Mesendoderm (in vitro differentiated cells): ENCODE results near the gene CEPT1.

Experiments used
- DNase-seq: peaks from one replicate; pipeline ENCODE4 v3.0.0; 2013
- H2AK5ac ChIP-seq: 2 replicates; pipeline ENCODE4 v1.6.1; 2013; ENCODE audit warnings: low read length, inconsistent platforms
- H2BK120ac ChIP-seq: 2 replicates; pipeline ENCODE4 v1.6.1; 2013; ENCODE audit warnings: low read depth, mild to moderate bottlenecking, low read length, moderate library complexity, mixed read lengths
- H2BK15ac ChIP-seq: replicated peaks from 2 replicates; pipeline ENCODE4 v1.6.1; 2013; ENCODE audit warnings: low read depth, mild to moderate bottlenecking, moderate library complexity
- H2BK5ac ChIP-seq: 2 replicates; pipeline ENCODE4 v1.6.1; 2013; ENCODE audit warnings: low read length, inconsistent platforms
- H3K18ac ChIP-seq: 2 replicates; pipeline ENCODE4 v1.6.1; 2013; ENCODE audit warnings: mild to moderate bottlenecking, low read length, mixed read lengths
- H3K23ac ChIP-seq: one replicate; pipeline ENCODE4 v1.6.1; 2013; ENCODE audit warnings: low read length
- H3K27ac ChIP-seq: 2 replicates; pipeline ENCODE4 v1.5.1; 2013; ENCODE audit warnings: low read depth, mild to moderate bottlenecking, inconsistent platforms, low read length, moderate library complexity
- H3K27me3 ChIP-seq: 2 replicates; pipeline ENCODE4 v1.6.1; 2013; ENCODE audit warnings: low read length, control low read depth, mild to moderate bottlenecking, inconsistent platforms; ENCODE audit not compliant: insufficient read depth, poor library complexity
- H3K36me3 ChIP-seq: 2 replicates; pipeline ENCODE4 v1.6.1; 2013; ENCODE audit warnings: low read length, inconsistent platforms; ENCODE audit not compliant: control insufficient read depth, insufficient read depth
- H3K4ac ChIP-seq: one replicate; pipeline ENCODE4 v1.6.1; 2013; ENCODE audit warnings: low read depth, mild to moderate bottlenecking, low read length, moderate library complexity
- H3K4me1 ChIP-seq: 2 replicates; pipeline ENCODE4 v1.6.1; 2013; ENCODE audit warnings: low read depth, low read length, inconsistent platforms; ENCODE audit not compliant: control insufficient read depth
- H3K4me2 ChIP-seq: 2 replicates; pipeline ENCODE4 v1.6.1; 2013; ENCODE audit warnings: low read length
- H3K4me3 ChIP-seq: 2 replicates; pipeline ENCODE4 v1.5.1; 2013; ENCODE audit warnings: mild to moderate bottlenecking, low read length
- H3K56ac ChIP-seq: one replicate; pipeline ENCODE4 v1.6.1; 2013; ENCODE audit warnings: low read length
- H3K79me1 ChIP-seq: 2 replicates; pipeline ENCODE4 v1.6.1; 2013; ENCODE audit warnings: low read length, inconsistent platforms
- H3K79me2 ChIP-seq: 2 replicates; pipeline ENCODE4 v1.6.1; 2013; ENCODE audit warnings: mild to moderate bottlenecking, low read length; ENCODE audit not compliant: control insufficient read depth, insufficient read depth
- H3K9ac ChIP-seq: 2 replicates; pipeline ENCODE4 v1.6.1; 2013; ENCODE audit warnings: low read length, inconsistent platforms
- H4K5ac ChIP-seq: one replicate; pipeline ENCODE4 v1.6.1; 2013; ENCODE audit warnings: low read length
- H4K8ac ChIP-seq: one replicate; pipeline ENCODE4 v1.6.1; 2013; ENCODE audit warnings: low read depth, mild to moderate bottlenecking, control low read depth, low read length, moderate library complexity
- WGBS: extraction: QIAGEN DNeasy Blood & Tissue Kit; methylation state at CpG from one replicate; pipeline ENCODE4 v1.1.7; 2013; ENCODE audit warnings: low lambda C conversion rate, missing lambda C conversion rate; ENCODE audit not compliant: insufficient coverage; ENCODE audit errors: extremely low coverage; 5-methylcytosine and 5-hydroxymethylcytosine counted together

CEPT1 gene

GRCh38 chr1:111176678-111177077, 36.7 kb downstream of the CEPT1 start:
- Histone ChIP-seq H4K8ac (no peak overlapping the region), H3K27ac (no peak overlapping the region), H3K79me1 (no peaks in the 10 kb centered on the region), H2BK120ac (no peak overlapping the region), H3K23ac (no peak overlapping the region), H3K4me1 (no peaks in the 10 kb centered on the region), H3K4me3 (no peak overlapping the region), H3K18ac (no peak overlapping the region), H3K36me3 (no peaks in the 10 kb centered on the region), H3K9ac (no peak overlapping the region), H2AK5ac (no peak overlapping the region), H4K5ac (no peak overlapping the region), H3K27me3 (no peaks in the 10 kb centered on the region), H2BK15ac (no peak overlapping the region), H2BK5ac (no peak overlapping the region), H3K56ac (no peak overlapping the region), H3K79me2 (no peaks in the 10 kb centered on the region), H3K4me2 (no peak overlapping the region), H3K4ac (no peak overlapping the region)
- no CpG with 5 or more reads among the region's 1 CpG for WGBS
- DNase-seq, result no peak

GRCh38 chr1:111179968-111180533, 40.0 kb downstream of the CEPT1 start:
- H3K23ac ChIP-seq, result no peak overlapping the region
- no peak overlapping the region for H3K4me2 ChIP-seq
- no peaks in the 10 kb centered on the region for H3K36me3 ChIP-seq
- no peaks in the 10 kb centered on the region for H3K79me1 ChIP-seq
- no peak overlapping the region for H3K18ac ChIP-seq
- DNase-seq, result no peak
- no peak overlapping the region for H3K9ac ChIP-seq
- H3K27ac ChIP-seq, result no peak overlapping the region
- no peaks in the 10 kb centered on the region for H3K4me1 ChIP-seq
- no peak overlapping the region for H2BK120ac ChIP-seq
- H3K56ac ChIP-seq, result no peak overlapping the region
- H3K4ac ChIP-seq, result no peak overlapping the region
- H2BK15ac ChIP-seq, result no peak overlapping the region
- H4K8ac ChIP-seq, result no peak overlapping the region
- no peak overlapping the region for H2AK5ac ChIP-seq
- no peaks in the 10 kb centered on the region for H3K79me2 ChIP-seq
- no peak overlapping the region for H4K5ac ChIP-seq
- no peak overlapping the region for H3K4me3 ChIP-seq
- H2BK5ac ChIP-seq, result no peak overlapping the region
- no peaks in the 10 kb centered on the region for H3K27me3 ChIP-seq

- Histone ChIP-seq H3K36me3 (peaks cover 3% of the 10 kb centered on the region), H4K8ac (no peak overlapping the region), H2BK120ac (no peak overlapping the region), H3K4me1 (no peaks in the 10 kb centered on the region), H3K4me2 (no peak overlapping the region), H3K56ac (no peak overlapping the region), H3K18ac (no peak overlapping the region), H2BK15ac (no peak overlapping the region), H3K4ac (no peak overlapping the region), H4K5ac (no peak overlapping the region), H3K27ac (no peak overlapping the region), H3K27me3 (no peaks in the 10 kb centered on the region), H2AK5ac (no peak overlapping the region), H3K79me1 (no peaks in the 10 kb centered on the region), H3K4me3 (no peak overlapping the region), H3K9ac (no peak overlapping the region), H3K23ac (no peak overlapping the region), H2BK5ac (no peak overlapping the region), H3K79me2 (no peaks in the 10 kb centered on the region)
- 100% methylated on average over 1 of the region's 2 CpGs for WGBS
- no peak for DNase-seq
These were observed 42.0 kb downstream of the CEPT1 start for GRCh38 chr1:111182052-111182451.

- Histone ChIP-seq H3K56ac (no peak overlapping the region), H3K27ac (no peak overlapping the region), H4K8ac (no peak overlapping the region), H2BK120ac (no peak overlapping the region), H3K4me2 (no peak overlapping the region), H3K36me3 (peaks cover 3% of the 10 kb centered on the region), H3K4ac (no peak overlapping the region), H3K23ac (no peak overlapping the region), H3K79me2 (no peaks in the 10 kb centered on the region), H4K5ac (no peak overlapping the region), H3K18ac (no peak overlapping the region), H2BK5ac (no peak overlapping the region), H3K9ac (no peak overlapping the region), H2AK5ac (no peak overlapping the region), H3K27me3 (no peaks in the 10 kb centered on the region), H3K79me1 (no peaks in the 10 kb centered on the region), H3K4me1 (no peaks in the 10 kb centered on the region), H3K4me3 (no peak overlapping the region), H2BK15ac (no peak overlapping the region)
- WGBS, result no CpG with 5 or more reads among the region's 6 CpGs
- DNase-seq, result no peak
These were observed 43.5 kb downstream of the CEPT1 start for GRCh38 chr1:111183308-111184069.

- H2BK5ac ChIP-seq, result no peak overlapping the region
- no peak overlapping the region for H4K5ac ChIP-seq
- H3K36me3 ChIP-seq, result peaks cover 3% of the 10 kb centered on the region
- no peak overlapping the region for H2AK5ac ChIP-seq
- no peak overlapping the region for H4K8ac ChIP-seq
- H2BK15ac ChIP-seq, result no peak overlapping the region
- no peak overlapping the region for H3K27ac ChIP-seq
- H3K79me2 ChIP-seq, result no peaks in the 10 kb centered on the region
- H3K4me2 ChIP-seq, result no peak overlapping the region
- H3K56ac ChIP-seq, result no peak overlapping the region
- H3K18ac ChIP-seq, result no peak overlapping the region
- no peak overlapping the region for H3K4ac ChIP-seq
- no peak overlapping the region for H2BK120ac ChIP-seq
- no peaks in the 10 kb centered on the region for H3K4me1 ChIP-seq
- H3K9ac ChIP-seq, result no peak overlapping the region
- H3K79me1 ChIP-seq, result no peaks in the 10 kb centered on the region
- no peak overlapping the region for H3K4me3 ChIP-seq
- H3K23ac ChIP-seq, result no peak overlapping the region
- H3K27me3 ChIP-seq, result no peaks in the 10 kb centered on the region
- no peak for DNase-seq
These were observed 44.6 kb downstream of the CEPT1 start for GRCh38 chr1:111184663-111185062.

GRCh38 chr1:111190931-111191451, 51.0 kb downstream of the CEPT1 start:
- peaks cover 3% of the 10 kb centered on the region for H3K36me3 ChIP-seq
- no peak for DNase-seq
- H3K79me2 ChIP-seq, result no peaks in the 10 kb centered on the region
- WGBS, result no CpG with 5 or more reads among the region's 2 CpGs
- no peak overlapping the region for H3K27ac ChIP-seq
- H2BK15ac ChIP-seq, result no peak overlapping the region
- H2AK5ac ChIP-seq, result no peak overlapping the region
- peaks cover 3% of the 10 kb centered on the region for H3K4me1 ChIP-seq
- H3K18ac ChIP-seq, result no peak overlapping the region
- no peak overlapping the region for H3K23ac ChIP-seq
- H3K79me1 ChIP-seq, result no peaks in the 10 kb centered on the region
- no peak overlapping the region for H3K56ac ChIP-seq
- no peak overlapping the region for H4K5ac ChIP-seq
- H3K9ac ChIP-seq, result no peak overlapping the region
- no peak overlapping the region for H3K4me3 ChIP-seq
- no peak overlapping the region for H2BK5ac ChIP-seq
- no peak overlapping the region for H3K4ac ChIP-seq
- H2BK120ac ChIP-seq, result no peak overlapping the region
- no peak overlapping the region for H3K4me2 ChIP-seq
- H3K27me3 ChIP-seq, result no peaks in the 10 kb centered on the region
- no peak overlapping the region for H4K8ac ChIP-seq
